ENCODE measurements around the gene ZNF280D.

GRCh38 chr15:56639631-56640030 is 93.7 kb downstream of the ZNF280D start:
- TF ChIP-seq POLR2A (IDR thresholded peaks at IDR 0.05) = no peak
- TF ChIP-seq CTCF (IDR thresholded peaks at IDR 0.05) = no peak
- TF ChIP-seq EP300 (IDR thresholded peaks at IDR 0.05) = no peak
